Esophagus muscularis mucosa (tissue), 3 donors: Measurements from ENCODE around the gene PLEKHG1.

Experiments used
- POLR2AphosphoS5 ChIP-seq, 2 donors: sonication (generic); formaldehyde crosslinking; IDR thresholded peaks; one replicate each; pipeline ENCODE4 v1.6.1; 2017; ENCODE audit warnings: antibody characterized with exemption in 2 of 2
- TF ChIP-seq, protein P1 (sequence below), 3 experiments: fragments of 200-600 bp in 2 of 3; fragments of 450-650 bp in 1 of 3; sonication (generic) in 2 of 3; IDR thresholded peaks; one replicate each; pipeline ENCODE4 v1.5.1; 2017 to 2019; ENCODE audit warnings: antibody characterized with exemption in 3 of 3, mild to moderate bottlenecking in 2 of 3, moderate library complexity in 1 of 3

DNA sequence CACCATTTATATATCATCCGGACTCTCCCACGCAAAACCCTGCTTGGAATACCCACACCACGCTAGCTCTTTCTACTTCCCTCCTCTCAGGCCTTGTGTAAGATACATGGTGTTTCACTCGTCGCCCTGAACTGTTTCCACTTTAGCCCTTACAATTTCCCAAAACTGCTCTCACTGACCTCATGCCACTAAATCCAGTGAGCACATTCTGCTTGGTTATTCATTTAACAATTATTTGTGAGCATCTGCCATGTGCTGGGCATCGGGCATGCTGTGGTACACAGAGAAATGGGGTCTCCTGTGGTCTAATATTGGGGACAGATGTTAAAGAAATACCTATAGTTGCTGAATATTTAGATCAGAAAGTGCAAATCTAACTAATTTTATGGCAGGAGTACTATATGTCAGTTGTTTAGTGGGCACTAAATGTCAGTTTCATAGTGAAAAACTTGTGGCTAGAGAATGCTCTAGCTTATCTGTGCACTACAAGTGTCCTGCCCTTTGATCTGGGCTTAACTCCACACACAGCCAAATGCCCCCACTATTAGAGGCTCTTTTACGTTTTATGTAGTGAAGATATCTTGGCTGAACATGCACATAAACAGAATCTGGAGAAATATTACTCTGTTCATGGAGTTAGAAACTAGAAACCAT lies 41.0 kb downstream of the PLEKHG1 start:
- no peak for TF ChIP-seq POLR2AphosphoS5 (IDR thresholded peaks at IDR 0.05)
- TF ChIP-seq, protein P1, sequence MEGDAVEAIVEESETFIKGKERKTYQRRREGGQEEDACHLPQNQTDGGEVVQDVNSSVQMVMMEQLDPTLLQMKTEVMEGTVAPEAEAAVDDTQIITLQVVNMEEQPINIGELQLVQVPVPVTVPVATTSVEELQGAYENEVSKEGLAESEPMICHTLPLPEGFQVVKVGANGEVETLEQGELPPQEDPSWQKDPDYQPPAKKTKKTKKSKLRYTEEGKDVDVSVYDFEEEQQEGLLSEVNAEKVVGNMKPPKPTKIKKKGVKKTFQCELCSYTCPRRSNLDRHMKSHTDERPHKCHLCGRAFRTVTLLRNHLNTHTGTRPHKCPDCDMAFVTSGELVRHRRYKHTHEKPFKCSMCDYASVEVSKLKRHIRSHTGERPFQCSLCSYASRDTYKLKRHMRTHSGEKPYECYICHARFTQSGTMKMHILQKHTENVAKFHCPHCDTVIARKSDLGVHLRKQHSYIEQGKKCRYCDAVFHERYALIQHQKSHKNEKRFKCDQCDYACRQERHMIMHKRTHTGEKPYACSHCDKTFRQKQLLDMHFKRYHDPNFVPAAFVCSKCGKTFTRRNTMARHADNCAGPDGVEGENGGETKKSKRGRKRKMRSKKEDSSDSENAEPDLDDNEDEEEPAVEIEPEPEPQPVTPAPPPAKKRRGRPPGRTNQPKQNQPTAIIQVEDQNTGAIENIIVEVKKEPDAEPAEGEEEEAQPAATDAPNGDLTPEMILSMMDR (IDR thresholded peaks at IDR 0.05): no peak
